Naive thymus-derived CD4-positive, alpha-beta T cell (primary cell): ENCODE data around the gene NUMB. TPM values are rescaled to one million over a fixed set of nuclear protein-coding genes. Genes with fewer than 3 reads are reported as not detected.

Experiments
- ATAC-seq: fragments of 150-1000 bp; cut with Tn5 transposase; 2 replicates; pipeline ENCODE4 v1.10.0; 2021; ENCODE audit warnings: mild to moderate bottlenecking, moderate library complexity
- CTCF ChIA-PET: fragments of 350-600 bp; sonication (Branson Sonifier 250); formaldehyde crosslinking; loops from one replicate; lab custom pipeline; 2021; ENCODE audit warnings: antibody characterized with exemption; lab: Charles Lee
- POLR2A ChIA-PET: fragments of 350-600 bp; sonication (Branson Sonifier 250); formaldehyde crosslinking; loops from one replicate; lab custom pipeline; 2021; ENCODE audit warnings: antibody characterized with exemption, inconsistent platforms; lab: Charles Lee
- DNase-seq, 9 donors: peaks; one replicate each; pipeline versions ENCODE4 v3.0.0 to v3.0.0-alpha.2; 2020 to 2022; ENCODE audit warnings: mixed read lengths in 1 of 9
- H3K27ac ChIP-seq: one replicate; pipeline ENCODE4 v1.7.0; 2013; ENCODE audit warnings: mild to moderate bottlenecking, low read depth, low read length, moderate library complexity
- H3K27me3 ChIP-seq, 2 donors: one replicate each; pipeline ENCODE4 v1.7.0; 2013; ENCODE audit warnings: low read length in 2 of 2, mild to moderate bottlenecking in 2 of 2, moderate library complexity in 2 of 2; ENCODE audit not compliant: control insufficient read depth in 2 of 2, insufficient read depth in 2 of 2
- H3K36me3 ChIP-seq, 3 experiments: 1 replicate in 2 of 3; 2 replicates in 1 of 3; pipeline ENCODE4 v1.7.0; 2013; ENCODE audit warnings: low read length in 3 of 3, mild to moderate bottlenecking in 3 of 3, moderate library complexity in 1 of 3; ENCODE audit not compliant: insufficient read depth in 3 of 3, control insufficient read depth in 2 of 3
- H3K4me1 ChIP-seq, 2 donors: one replicate each; pipeline ENCODE4 v1.7.0; 2013; ENCODE audit warnings: low read length in 2 of 2, mild to moderate bottlenecking in 2 of 2, moderate library complexity in 1 of 2; ENCODE audit not compliant: control insufficient read depth in 2 of 2, insufficient read depth in 2 of 2
- H3K4me3 ChIP-seq: 2 replicates; pipeline ENCODE4 v1.7.0; 2013; ENCODE audit warnings: mild to moderate bottlenecking, low read length
- H3K9me3 ChIP-seq, 3 experiments: 1 replicate in 2 of 3; 2 replicates in 1 of 3; pipeline ENCODE4 v1.7.0; 2013; ENCODE audit warnings: low read length in 3 of 3; ENCODE audit not compliant: control insufficient read depth in 2 of 3
- H3K27ac Mint-ChIP-seq, 9 donors: one replicate each; pipeline ENCODE4 v1.8.0; 2020 to 2022; ENCODE audit warnings: mixed read lengths in 9 of 9, mild to moderate bottlenecking in 8 of 9, moderate library complexity in 5 of 9, inconsistent platforms in 2 of 9
- H3K27me3 Mint-ChIP-seq, 5 donors: one replicate each; pipeline ENCODE4 v1.8.0; 2021 to 2022; ENCODE audit warnings: mixed read lengths in 5 of 5, mild to moderate bottlenecking in 1 of 5
- H3K36me3 Mint-ChIP-seq, 5 donors: one replicate each; pipeline ENCODE4 v1.8.0; 2020 to 2022; ENCODE audit warnings: mixed read lengths in 5 of 5, mild to moderate bottlenecking in 3 of 5, inconsistent platforms in 1 of 5
- H3K4me1 Mint-ChIP-seq, 7 donors: one replicate each; pipeline ENCODE4 v1.8.0; 2020 to 2022; ENCODE audit warnings: mixed read lengths in 7 of 7, mild to moderate bottlenecking in 3 of 7, inconsistent platforms in 1 of 7
- H3K4me3 Mint-ChIP-seq, 10 donors: one replicate each; pipeline ENCODE4 v1.8.0; 2020 to 2022; ENCODE audit warnings: mild to moderate bottlenecking in 10 of 10, mixed read lengths in 10 of 10, moderate library complexity in 6 of 10, inconsistent platforms in 2 of 10
- H3K9me3 Mint-ChIP-seq, 11 donors: one replicate each; pipeline ENCODE4 v1.8.0; 2020 to 2022; ENCODE audit warnings: mixed read lengths in 11 of 11, mild to moderate bottlenecking in 4 of 11, inconsistent platforms in 1 of 11, moderate library complexity in 1 of 11
- intact Hi-C, 2 donors: fragments of 100-400 bp; cut with micrococcal nuclease; formaldehyde crosslinking; loops; one replicate each; pipeline ENCODE4 v1.15.1; 2023
- polyA plus RNA-seq, 2 donors: library from polyadenylated mRNA; unstranded; fragments of 300-500 nt; fragmentation: Illumina TruSeq; gene quantifications; one replicate each; pipeline ENCODE4 v1.2.3, GENCODE V29; 2021
- total RNA-seq, 6 experiments: library from RNA in 5 of 6; stranded (reverse) in 5 of 6; gene quantifications; 1 replicate in 5 of 6; 2 replicates in 1 of 6; pipeline ENCODE4 v1.2.3 and lab custom pipeline; 2021 to 2026

The NUMB gene
- total and polyA plus RNA-seq, 7 experiments from 2014 or later, result 32.7 to 90.6 (median 49.0) TPM

DNA sequence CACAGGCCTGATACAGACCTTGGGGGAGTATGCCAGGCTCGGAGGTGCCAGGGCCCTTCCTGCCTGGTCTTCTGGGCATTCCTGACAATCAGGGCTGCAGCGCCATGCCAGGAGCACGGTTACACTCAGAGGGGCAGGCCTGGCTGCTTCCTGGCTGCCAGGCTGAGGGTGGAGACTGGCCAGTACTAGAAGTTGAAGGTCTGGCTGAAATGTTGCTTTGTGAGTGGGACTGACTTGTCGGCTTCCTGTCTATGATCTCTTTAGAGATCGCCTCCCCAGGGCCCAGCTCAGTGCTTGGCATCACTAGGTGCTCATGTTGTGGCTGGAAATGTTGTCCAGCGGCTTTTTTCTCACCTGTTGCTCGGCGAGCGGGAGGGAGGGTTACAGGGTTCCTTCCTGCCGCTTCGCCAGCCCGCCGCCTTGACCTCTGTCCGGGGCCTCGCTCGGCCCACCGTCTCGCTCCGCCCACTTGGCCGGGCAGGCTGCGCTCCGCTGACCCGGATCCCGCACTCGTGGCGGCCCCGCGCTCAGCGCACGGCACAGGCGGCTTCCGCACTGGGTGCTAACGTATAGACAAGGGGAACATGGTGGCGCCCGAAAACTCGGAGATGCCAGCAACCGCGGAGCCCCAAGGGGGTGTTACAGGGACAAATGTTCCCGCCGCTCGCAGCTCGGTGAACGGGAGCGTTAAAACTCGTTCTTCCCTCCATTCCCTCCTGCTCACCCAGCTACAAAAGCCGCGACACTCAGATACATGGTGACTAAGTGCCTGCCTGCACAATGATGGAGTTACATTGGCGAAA, 188.4 kb downstream of the NUMB start:
- Mint-ChIP-seq H3K4me1 (peaks cover 7 to 19% (median 10%) of the 10 kb centered on the region in 7 donors), H3K27me3 (peaks cover 3 to 26% (median 18%) of the 10 kb centered on the region in 5 donors), H3K36me3 (peaks cover 5 to 12% (median 10%) of the 10 kb centered on the region in 5 donors), H3K4me3 (peak overlapping the region in 9 of 10 donors; percentile 39 to 76 (median 70)), H3K27ac (peak overlapping the region in 1 of 9 donors; percentile 7), H3K9me3 (no peaks in the 10 kb centered on the region)
- H3K9me3 ChIP-seq, result no peaks in the 10 kb centered on the region
- DNase-seq, result peak in 1 of 9 donors; percentile 3
- H3K36me3 ChIP-seq, result no peaks in the 10 kb centered on the region
- ChIA-PET POLR2A (no interaction called here), CTCF (no interaction called here)
- ATAC-seq, result peak; percentile 69
- H3K4me1 ChIP-seq, result no peaks in the 10 kb centered on the region
- peak overlapping the region; percentile 8 for H3K4me3 ChIP-seq
- no peak overlapping the region for H3K27ac ChIP-seq
- H3K27me3 ChIP-seq, result no peaks in the 10 kb centered on the region
- intact Hi-C loops, result no loop called here

DNA sequence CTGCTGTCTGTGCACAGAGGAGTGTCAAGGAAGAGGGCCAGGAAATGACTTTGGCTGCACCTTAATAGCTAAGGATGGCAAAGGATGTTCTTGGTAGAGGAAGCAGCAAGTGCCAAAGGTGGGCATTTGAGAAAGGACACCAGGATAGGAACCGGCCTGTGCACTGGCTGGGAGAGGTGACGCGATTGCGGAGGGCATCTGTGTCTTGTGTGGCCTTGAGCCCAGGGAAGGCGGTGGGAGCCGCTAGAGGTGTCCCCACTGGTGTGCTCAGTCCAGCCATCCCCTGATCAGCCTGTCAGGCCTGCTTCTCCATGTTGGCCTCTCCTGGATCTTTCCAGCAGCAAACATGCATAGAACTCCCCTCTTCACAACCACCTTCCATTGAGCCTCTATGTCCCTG, 190.9 kb downstream of the NUMB start:
- Histone ChIP-seq H3K4me3 (no peak overlapping the region), H3K36me3 (no peaks in the 10 kb centered on the region), H3K4me1 (no peaks in the 10 kb centered on the region), H3K27ac (no peak overlapping the region), H3K9me3 (no peaks in the 10 kb centered on the region), H3K27me3 (no peaks in the 10 kb centered on the region)
- POLR2A ChIA-PET, result no interaction called here
- no peaks in the 10 kb centered on the region for H3K9me3 Mint-ChIP-seq
- no peak for DNase-seq
- no peak for ATAC-seq
- H3K36me3 Mint-ChIP-seq, result peaks cover 0 to 7% (median 0%) of the 10 kb centered on the region in 5 donors
- CTCF ChIA-PET, result no interaction called here
- H3K27ac Mint-ChIP-seq, result no peak overlapping the region
- intact Hi-C loops, result no loop called here
- H3K27me3 Mint-ChIP-seq, result peaks cover 10 to 26% (median 22%) of the 10 kb centered on the region in 5 donors
- no peak overlapping the region for H3K4me3 Mint-ChIP-seq
- H3K4me1 Mint-ChIP-seq, result peaks cover 7 to 19% (median 10%) of the 10 kb centered on the region in 7 donors

DNA sequence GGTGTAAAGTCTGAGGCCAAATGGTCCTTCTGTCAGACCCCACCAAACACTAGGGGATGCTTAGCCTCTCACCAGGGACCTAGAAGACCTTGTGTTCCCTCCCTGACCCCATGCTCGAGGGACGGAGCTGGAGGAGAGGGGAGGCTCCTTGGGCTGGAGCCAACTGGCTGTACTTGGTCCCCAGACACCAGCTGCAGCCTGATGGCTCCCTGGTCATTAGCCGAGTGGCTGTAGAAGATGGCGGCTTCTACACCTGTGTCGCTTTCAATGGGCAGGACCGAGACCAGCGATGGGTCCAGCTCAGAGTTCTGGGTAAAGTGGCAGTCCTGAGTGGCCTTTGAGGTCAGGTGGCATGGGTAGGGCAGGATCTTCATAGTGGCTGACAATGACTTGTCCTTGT, 192.0 kb downstream of the NUMB start:
- CTCF ChIA-PET, result interaction anchor here (1.1 to 1.4 kb wide), 3 partner anchors 29 to 206 kb away, joined by 3 to 5 read pairs (median 3); no protein-coding TSS in a partner anchor
- Mint-ChIP-seq H3K4me3 (no peak overlapping the region), H3K9me3 (no peaks in the 10 kb centered on the region), H3K27ac (no peak overlapping the region), H3K4me1 (peaks cover 7 to 19% (median 10%) of the 10 kb centered on the region in 7 donors), H3K27me3 (peaks cover 10 to 26% (median 22%) of the 10 kb centered on the region in 5 donors), H3K36me3 (peaks cover 0 to 2% (median 0%) of the 10 kb centered on the region in 5 donors)
- Histone ChIP-seq H3K27ac (no peak overlapping the region), H3K27me3 (no peaks in the 10 kb centered on the region), H3K9me3 (no peaks in the 10 kb centered on the region), H3K4me1 (no peaks in the 10 kb centered on the region), H3K4me3 (no peak overlapping the region), H3K36me3 (no peaks in the 10 kb centered on the region)
- POLR2A ChIA-PET, result no interaction called here
- no peak for DNase-seq
- intact Hi-C loops, result no loop called here
- ATAC-seq, result no peak

DNA sequence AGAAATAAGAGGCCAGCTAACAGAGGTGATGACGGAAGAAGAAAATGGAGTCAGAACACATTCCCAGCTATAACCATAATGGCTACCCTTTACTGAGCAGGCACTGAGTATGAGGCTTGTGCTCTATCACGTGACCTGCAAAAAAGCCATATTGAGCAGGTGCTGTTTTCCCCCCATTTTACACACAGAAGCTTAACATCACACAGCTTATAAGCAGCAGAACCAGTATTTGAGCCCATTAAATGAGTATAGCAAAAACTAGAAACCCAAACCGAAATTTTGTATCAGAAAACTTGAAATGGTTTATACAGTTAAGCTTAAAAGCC, 192.7 kb downstream of the NUMB start:
- Histone ChIP-seq H3K27ac (no peak overlapping the region), H3K36me3 (no peaks in the 10 kb centered on the region), H3K9me3 (no peaks in the 10 kb centered on the region), H3K4me3 (no peak overlapping the region), H3K27me3 (no peaks in the 10 kb centered on the region), H3K4me1 (no peaks in the 10 kb centered on the region)
- no peak for ATAC-seq
- Mint-ChIP-seq H3K4me3 (no peak overlapping the region), H3K27ac (no peak overlapping the region), H3K27me3 (peaks cover 8 to 25% (median 20%) of the 10 kb centered on the region in 5 donors), H3K36me3 (peaks cover 0 to 2% (median 0%) of the 10 kb centered on the region in 5 donors), H3K9me3 (no peaks in the 10 kb centered on the region), H3K4me1 (peaks cover 6 to 15% (median 7%) of the 10 kb centered on the region in 7 donors)
- DNase-seq, result no peak
- ChIA-PET CTCF (interaction anchor here (1.1 to 1.4 kb wide), 3 partner anchors 30 to 206 kb away, joined by 3 to 5 read pairs (median 3); no protein-coding TSS in a partner anchor), POLR2A (no interaction called here)
- intact Hi-C loops, result no loop called here

DNA sequence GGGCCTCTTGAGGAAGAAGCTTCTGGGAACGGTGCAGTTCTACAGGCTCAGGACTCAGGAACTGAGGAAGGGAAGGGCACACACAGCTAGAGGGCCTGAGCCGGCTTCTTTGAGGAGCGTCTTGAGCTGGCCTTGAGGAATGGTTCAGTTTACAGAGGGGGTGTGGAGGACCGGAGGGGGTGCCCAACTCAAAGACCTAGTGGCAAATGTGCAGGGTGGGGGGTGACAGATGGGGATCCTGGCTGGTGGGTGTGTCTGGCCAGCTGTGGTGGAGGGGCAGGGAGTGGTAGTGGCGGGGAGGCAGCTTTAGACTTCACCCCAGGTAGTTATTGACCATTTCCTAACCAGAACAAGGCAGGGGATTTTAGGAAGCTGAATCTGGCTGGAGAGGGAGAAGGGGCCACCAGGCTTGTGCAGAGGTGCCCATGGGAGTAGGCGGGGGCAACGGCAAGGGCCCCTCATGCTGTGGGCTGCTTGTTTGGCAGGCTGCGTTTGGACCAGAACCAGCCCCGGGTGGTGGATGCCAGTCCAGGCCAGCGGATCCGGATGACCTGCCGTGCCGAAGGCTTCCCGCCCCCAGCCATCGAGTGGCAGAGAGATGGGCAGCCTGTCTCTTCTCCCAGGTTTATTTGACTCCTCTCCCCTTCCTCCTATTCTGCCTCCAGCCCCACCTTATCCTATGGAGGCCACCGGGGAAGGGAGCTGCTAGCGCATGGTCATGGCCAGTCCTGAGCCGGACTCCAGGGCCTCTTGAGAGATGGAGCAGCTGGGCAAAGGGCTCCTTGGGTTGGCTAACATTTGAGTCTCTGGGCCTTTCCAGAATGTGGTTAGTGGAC, 193.2 kb downstream of the NUMB start:
- Mint-ChIP-seq H3K27ac (peak overlapping the region in 1 of 9 donors; percentile 53), H3K27me3 (peaks cover 5 to 20% (median 14%) of the 10 kb centered on the region in 5 donors), H3K4me1 (peaks cover 0 to 9% (median 1%) of the 10 kb centered on the region in 7 donors), H3K9me3 (no peaks in the 10 kb centered on the region), H3K36me3 (no peaks in the 10 kb centered on the region), H3K4me3 (no peak overlapping the region)
- Histone ChIP-seq H3K27ac (no peak overlapping the region), H3K27me3 (no peaks in the 10 kb centered on the region), H3K4me3 (no peak overlapping the region), H3K36me3 (no peaks in the 10 kb centered on the region), H3K9me3 (no peaks in the 10 kb centered on the region), H3K4me1 (no peaks in the 10 kb centered on the region)
- ChIA-PET POLR2A (no interaction called here), CTCF (interaction anchor here (1.1 to 1.4 kb wide), 2 partner anchors 49 to 207 kb away, joined by 3 to 5 read pairs; no protein-coding TSS in a partner anchor)
- ATAC-seq (no peak), DNase-seq (no peak)
- intact Hi-C loops, result no loop called here

DNA sequence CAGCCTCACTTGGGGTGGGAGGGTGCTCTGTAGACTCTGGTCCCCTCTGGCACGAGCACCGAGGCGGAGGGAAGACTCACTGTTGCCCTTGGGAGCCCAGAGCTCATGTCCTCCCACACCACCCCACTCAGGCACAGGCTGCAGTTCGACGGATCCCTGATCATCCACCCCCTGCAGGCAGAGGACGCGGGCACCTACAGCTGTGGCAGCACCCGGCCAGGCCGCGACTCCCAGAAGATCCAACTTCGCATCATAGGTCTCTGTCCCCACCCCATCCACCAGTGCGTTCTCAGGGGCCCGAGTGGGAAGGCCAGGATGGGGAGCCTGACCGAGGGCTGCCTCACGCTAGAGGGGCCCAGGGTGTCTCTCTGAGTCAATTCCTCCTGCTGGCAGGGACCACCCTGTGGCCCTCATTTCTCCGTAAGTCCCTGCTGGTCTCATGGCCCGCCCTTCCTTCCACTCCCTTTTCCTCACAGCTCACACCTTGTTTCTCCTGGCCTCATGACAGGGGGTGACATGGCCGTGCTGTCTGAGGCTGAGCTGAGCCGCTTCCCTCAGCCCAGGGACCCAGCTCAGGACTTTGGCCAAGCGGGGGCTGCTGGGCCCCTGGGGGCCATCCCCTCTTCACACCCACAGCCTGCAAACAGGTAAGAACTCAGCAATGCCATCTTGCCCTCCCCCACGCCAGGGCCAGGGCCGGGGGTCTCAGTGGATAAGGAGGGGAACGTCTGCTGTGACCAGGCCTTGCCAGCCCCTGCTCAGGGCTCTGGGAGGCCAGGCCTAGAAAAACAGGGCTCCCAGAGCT, 194.1 kb downstream of the NUMB start:
- DNase-seq, result no peak

More for the DNA sequence above, 194.1 kb downstream of the NUMB start:
- intact Hi-C loops, result no loop called here
- H3K4me3 ChIP-seq, result no peak overlapping the region
- no peaks in the 10 kb centered on the region for H3K9me3 ChIP-seq
- H3K9me3 Mint-ChIP-seq, result no peaks in the 10 kb centered on the region
- no peak overlapping the region for H3K27ac ChIP-seq
- CTCF ChIA-PET, result no interaction called here
- H3K4me1 ChIP-seq, result no peaks in the 10 kb centered on the region
- no peak overlapping the region for H3K4me3 Mint-ChIP-seq
- H3K4me1 Mint-ChIP-seq, result peaks cover 0 to 6% (median 0%) of the 10 kb centered on the region in 7 donors
- ATAC-seq, result no peak
- no peaks in the 10 kb centered on the region for H3K27me3 ChIP-seq
- POLR2A ChIA-PET, result no interaction called here
- peaks cover 4 to 18% (median 11%) of the 10 kb centered on the region in 5 donors for H3K27me3 Mint-ChIP-seq
- H3K27ac Mint-ChIP-seq, result no peak overlapping the region
- H3K36me3 ChIP-seq, result no peaks in the 10 kb centered on the region
- no peaks in the 10 kb centered on the region for H3K36me3 Mint-ChIP-seq
